CD4-positive, CD25-positive, alpha-beta regulatory T cell (primary cell): ENCODE results near the gene ANKRD7. TPM values are rescaled to one million over a fixed set of nuclear protein-coding genes. Genes with fewer than 3 reads are reported as not detected.
A peak's percentile ranks its signal among the peaks of the same experiment; 100 is the strongest.

ENCODE experiments used
- ATAC-seq, 2 donors: fragments of 150-1000 bp; cut with Tn5 transposase; one replicate each; pipeline ENCODE4 v1.10.0; 2021; ENCODE audit warnings: low read depth in 2 of 2, moderate number of reproducible peaks in 2 of 2, moderate library complexity in 1 of 2
- DNase-seq, 3 donors: peaks; one replicate each; pipeline versions ENCODE4 v3.0.0 to v3.0.0-alpha.2; 2012 to 2022; ENCODE audit warnings: mixed read lengths in 1 of 3
- H3K27ac ChIP-seq: one replicate; pipeline ENCODE4 v1.7.0; 2013; ENCODE audit warnings: mild to moderate bottlenecking, low read length; ENCODE audit not compliant: insufficient read depth, poor library complexity, severe bottlenecking
- H3K27me3 ChIP-seq: one replicate; pipeline ENCODE4 v1.7.0; 2013; ENCODE audit warnings: low read length; ENCODE audit not compliant: control insufficient read depth, insufficient read depth
- H3K36me3 ChIP-seq: one replicate; pipeline ENCODE4 v1.7.0; 2013; ENCODE audit warnings: mild to moderate bottlenecking, low read length, moderate library complexity; ENCODE audit not compliant: control insufficient read depth, insufficient read depth
- H3K4me1 ChIP-seq: 2 replicates; pipeline ENCODE4 v1.7.0; 2013; ENCODE audit warnings: mild to moderate bottlenecking, low read length; ENCODE audit not compliant: insufficient read depth, control insufficient read depth, poor library complexity, severe bottlenecking
- H3K4me3 ChIP-seq: one replicate; pipeline ENCODE4 v1.7.0; 2013; ENCODE audit warnings: low read depth, mild to moderate bottlenecking, low read length, moderate library complexity
- H3K9me3 ChIP-seq, 2 experiments: 1 replicate in 1 of 2; 2 replicates in 1 of 2; pipeline ENCODE4 v1.7.0; 2013; ENCODE audit warnings: low read length in 2 of 2, mild to moderate bottlenecking in 1 of 2, moderate library complexity in 1 of 2; ENCODE audit not compliant: control insufficient read depth in 2 of 2
- H3K27ac Mint-ChIP-seq, 3 donors: one replicate each; pipeline ENCODE4 v1.8.0; 2020 to 2022; ENCODE audit warnings: mild to moderate bottlenecking in 3 of 3, mixed read lengths in 3 of 3, moderate library complexity in 2 of 3
- H3K27me3 Mint-ChIP-seq: one replicate; pipeline ENCODE4 v1.8.0; 2022; ENCODE audit warnings: mild to moderate bottlenecking, mixed read lengths
- H3K36me3 Mint-ChIP-seq: one replicate; pipeline ENCODE4 v1.8.0; 2020; ENCODE audit warnings: mixed read lengths
- H3K4me1 Mint-ChIP-seq, 4 donors: one replicate each; pipeline ENCODE4 v1.8.0; 2020 to 2022; ENCODE audit warnings: mixed read lengths in 4 of 4, mild to moderate bottlenecking in 1 of 4
- H3K4me3 Mint-ChIP-seq, 4 donors: one replicate each; pipeline ENCODE4 v1.8.0; 2020 to 2022; ENCODE audit warnings: mild to moderate bottlenecking in 4 of 4, mixed read lengths in 4 of 4, moderate library complexity in 3 of 4
- H3K9me3 Mint-ChIP-seq, 7 donors: one replicate each; pipeline ENCODE4 v1.8.0; 2020 to 2022; ENCODE audit warnings: mixed read lengths in 7 of 7, mild to moderate bottlenecking in 3 of 7, moderate library complexity in 2 of 7
- polyA plus RNA-seq, 4 donors: library from polyadenylated mRNA; unstranded; fragments of 300-500 nt; fragmentation: Illumina TruSeq; gene quantifications; one replicate each; pipeline ENCODE4 v1.2.3, GENCODE V29; 2021
- total RNA-seq: library from RNA; stranded (reverse); gene quantifications from one replicate; pipeline ENCODE4 v1.2.3, GENCODE V29; 2022

ANKRD7 gene
- total and polyA plus RNA-seq, 5 donors from 2014 or later = 0.36 to 2.1 TPM; not detected in 3

- Mint-ChIP-seq H3K4me3 (no peak overlapping the region), H3K27me3 (peaks cover 39% of the 10 kb centered on the region)
- ATAC-seq = no peak
Observed at GRCh38 chr7:118217210-118217619, 7.3 kb upstream of the ANKRD7 start.

GRCh38 chr7:118218413-118219156, 5.9 kb upstream of the ANKRD7 start:
- Histone ChIP-seq H3K36me3 (no peaks in the 10 kb centered on the region), H3K9me3 (no peaks in the 10 kb centered on the region), H3K27me3 (peaks cover 10% of the 10 kb centered on the region), H3K27ac (no peak overlapping the region), H3K4me3 (no peak overlapping the region), H3K4me1 (peaks cover 11% of the 10 kb centered on the region)
- peaks cover 33% of the 10 kb centered on the region for H3K27me3 Mint-ChIP-seq
- no peak overlapping the region for H3K27ac Mint-ChIP-seq
- DNase-seq = no peak
- ATAC-seq = no peak
- no peak overlapping the region for H3K4me3 Mint-ChIP-seq
- peaks cover 8 to 14% (median 11%) of the 10 kb centered on the region in 4 donors for H3K4me1 Mint-ChIP-seq
- H3K9me3 Mint-ChIP-seq = no peaks in the 10 kb centered on the region
- H3K36me3 Mint-ChIP-seq = no peaks in the 10 kb centered on the region

More at GRCh38 chr7:118217210-118217619, 7.3 kb upstream of the ANKRD7 start:
- DNase-seq = no peak
- Histone ChIP-seq H3K27me3 (peaks cover 13% of the 10 kb centered on the region), H3K4me1 (peaks cover 11% of the 10 kb centered on the region), H3K36me3 (no peaks in the 10 kb centered on the region), H3K9me3 (no peaks in the 10 kb centered on the region), H3K27ac (no peak overlapping the region), H3K4me3 (no peak overlapping the region)
- Mint-ChIP-seq H3K27ac (no peak overlapping the region), H3K4me1 (peaks cover 8 to 14% (median 11%) of the 10 kb centered on the region in 4 donors), H3K9me3 (no peaks in the 10 kb centered on the region), H3K36me3 (no peaks in the 10 kb centered on the region)

- ATAC-seq (no peak), DNase-seq (no peak)
- H3K36me3 Mint-ChIP-seq = no peaks in the 10 kb centered on the region
- H3K4me3 Mint-ChIP-seq = no peak overlapping the region
- H3K4me1 ChIP-seq = peaks cover 7% of the 10 kb centered on the region
- H3K9me3 Mint-ChIP-seq = no peaks in the 10 kb centered on the region
- peaks cover 8% of the 10 kb centered on the region for H3K27me3 ChIP-seq
- H3K9me3 ChIP-seq = no peaks in the 10 kb centered on the region
- H3K27ac Mint-ChIP-seq = peak overlapping the region in 1 of 3 donors; percentile 65
- no peaks in the 10 kb centered on the region for H3K36me3 ChIP-seq
- peaks cover 29% of the 10 kb centered on the region for H3K27me3 Mint-ChIP-seq
- H3K27ac ChIP-seq = no peak overlapping the region
- peaks cover 7 to 14% (median 9%) of the 10 kb centered on the region in 4 donors for H3K4me1 Mint-ChIP-seq
- no peak overlapping the region for H3K4me3 ChIP-seq
Observed at GRCh38 chr7:118219157-118219512, 5.4 kb upstream of the ANKRD7 start.

DNA sequence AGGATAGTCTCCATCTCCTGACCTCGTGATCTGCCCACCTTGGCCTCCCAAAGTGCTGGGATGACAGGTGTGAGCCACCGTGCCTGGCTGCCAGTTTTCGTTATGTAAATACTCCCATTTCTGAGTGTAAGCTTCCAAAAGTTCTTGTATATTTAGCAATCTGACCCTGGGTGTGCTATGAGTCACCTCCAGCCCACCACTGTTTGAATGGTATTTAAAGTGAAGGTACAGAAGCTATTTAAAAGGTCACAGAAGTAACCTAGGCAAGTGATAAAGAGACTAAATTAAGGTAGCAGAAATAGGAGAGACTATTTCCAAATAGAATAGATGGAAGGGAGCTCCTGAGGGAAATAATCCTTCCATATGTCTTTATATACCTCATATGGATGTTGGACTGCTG, 3.9 kb upstream of the ANKRD7 start:
- H3K4me3 ChIP-seq = no peak overlapping the region
- peaks cover 4% of the 10 kb centered on the region for H3K27me3 ChIP-seq
- H3K9me3 ChIP-seq = no peaks in the 10 kb centered on the region
- Mint-ChIP-seq H3K27ac (no peak overlapping the region), H3K4me3 (no peak overlapping the region), H3K27me3 (peaks cover 15% of the 10 kb centered on the region), H3K9me3 (no peaks in the 10 kb centered on the region), H3K36me3 (no peaks in the 10 kb centered on the region), H3K4me1 (peaks cover 0 to under 1% (median 0%) of the 10 kb centered on the region in 4 donors)
- no peaks in the 10 kb centered on the region for H3K36me3 ChIP-seq
- H3K4me1 ChIP-seq = no peaks in the 10 kb centered on the region
- ATAC-seq (no peak), DNase-seq (no peak)
- no peak overlapping the region for H3K27ac ChIP-seq

- no peaks in the 10 kb centered on the region for H3K36me3 ChIP-seq
- H3K27me3 ChIP-seq = peaks cover 2% of the 10 kb centered on the region
- H3K4me1 ChIP-seq = no peaks in the 10 kb centered on the region
- no peak overlapping the region for H3K27ac ChIP-seq
- Mint-ChIP-seq H3K27ac (no peak overlapping the region), H3K36me3 (no peaks in the 10 kb centered on the region), H3K4me1 (no peaks in the 10 kb centered on the region), H3K9me3 (no peaks in the 10 kb centered on the region), H3K4me3 (no peak overlapping the region), H3K27me3 (peaks cover 8% of the 10 kb centered on the region)
- no peak for DNase-seq
- ATAC-seq = no peak
- H3K4me3 ChIP-seq = no peak overlapping the region
- H3K9me3 ChIP-seq = no peaks in the 10 kb centered on the region
Observed at GRCh38 chr7:118222591-118222990, 1.9 kb upstream of the ANKRD7 start.

DNA sequence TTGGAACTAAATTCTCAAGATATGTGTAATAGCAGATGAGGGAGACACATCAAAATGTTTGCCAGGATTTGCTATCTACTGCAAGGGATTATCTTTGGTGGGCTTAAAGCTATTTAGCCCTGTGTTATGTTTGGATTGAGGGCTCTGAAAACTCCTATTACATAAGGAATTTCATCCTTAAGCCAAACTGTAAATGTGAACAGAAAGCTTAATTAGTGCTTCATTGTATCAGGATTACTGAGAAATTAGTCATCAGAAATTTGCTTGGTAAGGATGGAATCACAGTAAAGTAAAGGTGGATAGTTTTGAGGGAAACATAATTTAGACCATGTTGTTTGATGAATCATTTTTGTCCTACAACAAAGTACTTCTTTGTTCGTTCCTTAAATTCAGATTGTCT, 8.3 kb downstream of the ANKRD7 start:
- Histone ChIP-seq H3K4me1 (no peaks in the 10 kb centered on the region), H3K27me3 (peaks cover 2% of the 10 kb centered on the region), H3K9me3 (no peaks in the 10 kb centered on the region), H3K4me3 (no peak overlapping the region), H3K27ac (no peak overlapping the region), H3K36me3 (no peaks in the 10 kb centered on the region)
- H3K27me3 Mint-ChIP-seq = peaks cover 4% of the 10 kb centered on the region
- no peak for ATAC-seq
- H3K9me3 Mint-ChIP-seq = peaks cover 0 to 6% (median 1%) of the 10 kb centered on the region in 7 donors
- H3K36me3 Mint-ChIP-seq = no peaks in the 10 kb centered on the region
- H3K4me3 Mint-ChIP-seq = no peak overlapping the region
- H3K4me1 Mint-ChIP-seq = no peaks in the 10 kb centered on the region
- DNase-seq = no peak
- no peak overlapping the region for H3K27ac Mint-ChIP-seq

GRCh38 chr7:118233799-118234198, 9.3 kb downstream of the ANKRD7 start:
- DNase-seq (no peak), ATAC-seq (no peak)
- Histone ChIP-seq H3K27me3 (peaks cover 2% of the 10 kb centered on the region), H3K4me3 (no peak overlapping the region), H3K4me1 (no peaks in the 10 kb centered on the region), H3K36me3 (no peaks in the 10 kb centered on the region), H3K27ac (no peak overlapping the region), H3K9me3 (no peaks in the 10 kb centered on the region)
- Mint-ChIP-seq H3K4me3 (no peak overlapping the region), H3K4me1 (no peaks in the 10 kb centered on the region), H3K9me3 (peaks cover 0 to 2% (median 1%) of the 10 kb centered on the region in 7 donors), H3K27ac (no peak overlapping the region), H3K27me3 (peaks cover 4% of the 10 kb centered on the region), H3K36me3 (no peaks in the 10 kb centered on the region)

- H3K36me3 Mint-ChIP-seq = no peaks in the 10 kb centered on the region
- H3K4me3 Mint-ChIP-seq = no peak overlapping the region
- H3K27me3 ChIP-seq = peaks cover 2% of the 10 kb centered on the region
- no peak overlapping the region for H3K4me3 ChIP-seq
- H3K36me3 ChIP-seq = no peaks in the 10 kb centered on the region
- H3K27ac Mint-ChIP-seq = no peak overlapping the region
- no peak overlapping the region for H3K27ac ChIP-seq
- ATAC-seq = no peak
- peaks cover 6% of the 10 kb centered on the region for H3K27me3 Mint-ChIP-seq
- DNase-seq = no peak
- no peaks in the 10 kb centered on the region for H3K9me3 ChIP-seq
- H3K4me1 ChIP-seq = no peaks in the 10 kb centered on the region
- peaks cover 0 to 1% (median 0%) of the 10 kb centered on the region in 7 donors for H3K9me3 Mint-ChIP-seq
- H3K4me1 Mint-ChIP-seq = no peaks in the 10 kb centered on the region
Observed at GRCh38 chr7:118239014-118239413, 14.5 kb downstream of the ANKRD7 start.
